GM18505 (cell line): ENCODE results near the gene SGPP1.
A peak's percentile ranks its signal among the peaks of the same experiment; 100 is the strongest.
"Not testable (repeated sequence)": the region's sequence is repeated elsewhere in the genome, so short reads cannot be mapped to it uniquely, and the experiment has no call there.

Source experiments
- ATAC-seq: cut with Tn5 transposase; IDR thresholded peaks from one replicate; pipeline ENCODE4 v1.9.1; 2021; ENCODE audit not compliant: unreplicated experiment
- POLR2A ChIP-seq: IDR thresholded peaks from 4 replicates; pipeline ENCODE4 v1.6.1; 2011; ENCODE audit warnings: borderline replicate concordance; ENCODE audit not compliant: insufficient read depth, insufficient read length; ENCODE audit errors: extremely low read depth

Gene SGPP1

DNA sequence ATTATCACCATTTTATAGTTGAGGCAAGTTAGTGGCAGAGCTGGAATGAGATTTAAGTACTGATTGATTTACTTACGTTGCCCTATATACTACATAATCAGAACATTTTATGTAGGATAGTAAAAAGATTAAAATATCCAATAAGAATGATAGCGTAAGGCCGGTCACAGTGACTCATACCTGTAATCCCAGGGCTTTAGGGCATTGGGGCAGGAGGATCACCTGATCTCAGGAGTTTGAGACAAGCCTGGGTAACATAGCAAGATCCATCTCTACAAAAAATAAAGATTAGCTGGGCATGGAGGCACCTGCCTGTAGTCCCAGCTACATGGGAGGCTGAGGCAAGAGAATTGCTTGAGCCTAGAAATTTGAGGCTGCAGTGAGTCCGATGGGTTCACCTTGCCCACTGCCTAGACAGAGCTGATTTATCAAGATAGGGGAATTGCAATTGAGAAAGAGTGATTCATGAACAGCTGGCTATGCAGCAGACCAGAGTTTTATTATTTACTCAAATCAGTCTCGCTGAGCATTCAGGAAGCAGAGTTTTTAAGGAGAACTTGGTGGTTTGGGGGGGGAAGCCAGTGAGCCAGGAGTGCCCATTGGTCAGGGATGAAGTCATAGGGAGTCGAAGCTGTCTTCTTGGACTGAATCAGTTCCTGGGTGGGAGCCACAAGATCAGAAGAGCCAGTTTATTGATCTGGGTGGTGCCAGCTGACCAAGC lies 24.7 kb upstream of the SGPP1 start:
- TF ChIP-seq POLR2A = no peak
- ATAC-seq = no peak

- not testable (repeated sequence) for ATAC-seq
Observed at GRCh38 chr14:63751076-63751475, 23.2 kb upstream of the SGPP1 start.

DNA sequence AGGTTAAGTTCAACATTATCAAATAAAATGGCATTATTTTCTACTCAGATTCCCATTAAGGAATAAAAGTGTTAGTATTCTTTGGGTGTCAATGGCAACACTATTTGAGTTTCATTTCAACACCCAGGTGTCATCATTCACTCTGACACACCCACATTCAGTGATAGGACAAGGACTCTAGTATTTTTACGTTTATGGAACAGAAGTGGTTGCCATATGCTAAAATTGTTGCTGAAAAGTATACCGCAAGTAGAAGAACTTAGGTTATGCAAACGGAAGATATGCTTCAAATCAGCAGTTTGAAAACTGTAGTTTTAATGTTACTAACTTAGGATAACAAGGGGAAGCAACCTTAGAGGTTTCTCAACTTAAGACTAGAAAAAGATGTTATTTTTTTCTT lies 20.0 kb upstream of the SGPP1 start:
- ATAC-seq = no peak
- peak; percentile 17 for TF ChIP-seq POLR2A

GRCh38 chr14:63745858-63746425 lies 18.1 kb upstream of the SGPP1 start:
- no peak for TF ChIP-seq POLR2A
- peak; percentile 67 for ATAC-seq

- TF ChIP-seq POLR2A = no peak
- ATAC-seq = no peak
Observed at GRCh38 chr14:63745272-63745671, 17.4 kb upstream of the SGPP1 start.

GRCh38 chr14:63737582-63738006 lies 9.7 kb upstream of the SGPP1 start:
- ATAC-seq = peak; percentile 69
- TF ChIP-seq POLR2A = no peak

GRCh38 chr14:63735720-63736119 lies 7.9 kb upstream of the SGPP1 start:
- no peak for TF ChIP-seq POLR2A
- no peak for ATAC-seq

DNA sequence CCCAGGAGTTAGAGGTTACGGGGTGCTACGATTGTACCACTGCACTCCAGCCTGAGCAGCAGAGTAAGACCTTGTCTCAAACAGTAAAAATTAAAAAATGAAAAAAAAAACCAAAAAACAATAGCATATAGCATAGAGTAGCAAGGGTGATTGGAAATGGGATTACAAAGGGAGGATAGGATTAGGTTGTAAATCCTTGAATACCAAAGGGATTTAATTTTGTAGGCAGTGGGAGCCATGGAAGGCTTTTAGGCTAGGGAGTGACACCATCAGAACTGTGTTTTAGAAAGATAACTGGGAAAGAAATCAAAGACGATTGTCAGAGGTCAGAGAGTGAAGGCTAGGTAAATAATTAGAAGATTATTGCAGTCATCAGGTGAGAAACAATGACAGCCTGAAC lies 2.8 kb upstream of the SGPP1 start:
- no peak for TF ChIP-seq POLR2A
- ATAC-seq = no peak

DNA sequence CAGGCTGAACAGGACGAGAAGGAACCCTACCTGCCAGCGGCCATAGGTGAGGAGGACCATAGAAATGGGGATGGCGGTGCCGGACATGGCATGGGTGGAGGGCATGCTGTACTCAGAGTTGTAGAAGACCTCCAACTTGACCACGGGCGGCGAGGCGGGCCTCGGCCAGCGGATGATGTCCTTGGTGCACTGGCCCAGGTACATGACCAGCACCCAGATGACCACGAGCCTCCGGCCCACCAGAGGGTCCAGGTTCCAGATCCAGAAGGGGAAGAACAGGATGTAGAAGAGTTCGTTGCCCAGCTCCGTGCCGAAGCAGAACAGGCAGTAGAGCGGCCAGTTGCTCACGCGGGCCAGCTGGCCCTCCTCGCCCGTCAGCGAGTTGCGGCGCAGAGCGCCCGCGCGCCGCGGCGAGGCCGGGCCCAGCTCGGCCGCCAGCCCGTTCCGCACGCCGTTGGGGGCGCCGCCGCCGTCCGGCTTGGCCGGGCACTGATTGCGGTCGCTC lies 582 bp downstream of the SGPP1 start:
- TF ChIP-seq POLR2A = no peak

GRCh38 chr14:63726499-63726898 lies 1.4 kb downstream of the SGPP1 start:
- ATAC-seq = no peak
- no peak for TF ChIP-seq POLR2A

More for the DNA sequence above, 582 bp downstream of the SGPP1 start:
- ATAC-seq = peak; percentile 42

DNA sequence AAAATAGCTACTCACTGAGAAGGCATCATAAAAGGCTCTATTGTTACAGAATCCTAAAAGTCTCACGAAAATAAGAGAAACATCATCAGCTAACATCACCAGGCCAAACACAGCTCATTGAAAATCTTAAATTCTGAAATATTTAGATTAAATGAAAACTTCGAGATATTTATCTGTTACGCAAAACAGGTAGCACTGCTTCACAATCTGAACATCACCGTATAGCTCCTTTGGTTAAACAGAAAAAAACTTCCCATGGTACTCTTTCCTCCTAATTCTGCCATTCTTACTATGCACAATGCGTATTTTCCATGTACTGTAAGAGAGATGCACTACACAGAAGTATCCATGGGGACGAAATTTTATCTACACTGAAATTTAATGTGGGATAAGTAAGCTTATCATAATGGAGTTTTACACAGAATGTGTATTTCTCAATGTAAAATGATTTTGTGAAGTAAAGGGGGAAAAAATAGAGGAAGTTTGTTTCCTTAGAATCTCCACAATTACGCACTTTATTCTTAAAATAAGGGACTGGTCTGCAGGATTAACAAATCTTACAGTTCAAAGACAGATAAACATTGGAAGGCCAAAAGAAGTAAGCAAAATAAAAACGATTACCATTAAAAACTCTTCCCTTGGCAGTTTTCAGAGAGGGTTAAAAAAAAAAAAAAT lies 1.9 kb downstream of the SGPP1 start:
- ATAC-seq = no peak
- no peak for TF ChIP-seq POLR2A

DNA sequence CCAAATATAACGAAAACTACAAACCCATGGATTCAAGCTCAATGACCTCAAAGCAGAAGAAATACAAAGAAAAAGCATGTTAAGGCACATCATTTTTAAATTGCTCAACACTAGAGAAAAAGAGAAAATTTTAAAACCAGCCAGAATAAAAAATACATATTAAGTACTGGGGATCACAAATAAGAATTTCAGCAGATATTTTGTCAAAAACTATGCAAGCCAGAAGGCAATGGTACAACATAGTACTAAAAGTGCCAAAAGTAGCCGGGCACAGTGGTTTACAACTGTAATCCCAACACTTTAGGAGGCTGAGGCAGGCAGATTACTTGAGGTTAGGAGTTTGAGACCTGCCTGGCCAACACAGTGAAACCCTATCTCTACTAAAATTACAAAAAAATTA lies 10.2 kb downstream of the SGPP1 start:
- no peak for ATAC-seq
- no peak for TF ChIP-seq POLR2A

GRCh38 chr14:63715360-63715759 lies 12.5 kb downstream of the SGPP1 start:
- ATAC-seq = no peak
- no peak for TF ChIP-seq POLR2A

GRCh38 chr14:63713764-63714163 lies 14.1 kb downstream of the SGPP1 start:
- no peak for ATAC-seq
- no peak for TF ChIP-seq POLR2A
